ENCODE measurements around the gene CHST6.
"Not testable (repeated sequence)": the region's sequence is repeated elsewhere in the genome, so short reads cannot be mapped to it uniquely, and the experiment has no call there.

The CHST6 gene

GRCh38 chr16:75432828-75433731, 62.2 kb downstream of the CHST6 start, which contains the start of gene CFDP1:
Gene CFDP1 (minus strand): TSS chr16:75433503. CDS start chr16:75433352, 151 bp downstream.
- Histone ChIP-seq H3K27me3 (ENCODE audit: insufficient read depth, poor library complexity, severe bottlenecking) (no peaks in the 10 kb centered on the region), H3K4me3 (replicated peaks; ENCODE audit: insufficient read depth, low read length) (peak within 1 kb of the TSS; percentile 94), H3K27ac (replicated peaks) (peak within 1 kb of the TSS; percentile 86)
- DNase-seq (ENCODE audit: low read depth in 1 of 2, low spot score in 1 of 2), result peak; percentile 83 to 95
- TF ChIP-seq REST (IDR thresholded peaks at IDR 0.05; ENCODE audit: insufficient replicate concordance, low read depth), result no peak
- TF ChIP-seq SPI1 (IDR thresholded peaks at IDR 0.05; ENCODE audit: borderline replicate concordance, low read depth), result no peak
- peak; percentile 64 for TF ChIP-seq GABPA (IDR thresholded peaks at IDR 0.05; ENCODE audit: low read depth)
- TF ChIP-seq POLR2AphosphoS5 (IDR thresholded peaks at IDR 0.05; ENCODE audit: low read depth), result peak; percentile 39; the same call in 1 of the 2 replicates

GRCh38 chr16:75429621-75430403, 65.4 kb downstream of the CHST6 start:
- Histone ChIP-seq H3K4me3 (replicated peaks; ENCODE audit: insufficient read depth, low read length) (no peak overlapping the region), H3K27me3 (ENCODE audit: insufficient read depth, poor library complexity, severe bottlenecking) (no peaks in the 10 kb centered on the region), H3K27ac (replicated peaks) (no peak overlapping the region)
- DNase-seq (ENCODE audit: low read depth in 1 of 2, low spot score in 1 of 2), result no peak
- no peak for TF ChIP-seq GABPA (IDR thresholded peaks at IDR 0.05; ENCODE audit: low read depth)
- TF ChIP-seq REST (IDR thresholded peaks at IDR 0.05; ENCODE audit: insufficient replicate concordance, low read depth), result no peak
- TF ChIP-seq POLR2AphosphoS5 (IDR thresholded peaks at IDR 0.05; ENCODE audit: low read depth), result no peak
- TF ChIP-seq CTCF (IDR thresholded peaks at IDR 0.05; ENCODE audit: insufficient read depth, low read length), result no peak

- not testable (repeated sequence) for H3K27me3 ChIP-seq (ENCODE audit: insufficient read depth, poor library complexity, severe bottlenecking); H3K4me3 ChIP-seq (replicated peaks; ENCODE audit: insufficient read depth, low read length); DNase-seq (ENCODE audit: low read depth in 1 of 2, low spot score in 1 of 2); H3K27ac ChIP-seq (replicated peaks)
Measured at GRCh38 chr16:75426524-75426923, 68.7 kb downstream of the CHST6 start.

- not testable (repeated sequence) for H3K27ac ChIP-seq (replicated peaks); H3K4me3 ChIP-seq (replicated peaks; ENCODE audit: insufficient read depth, low read length); H3K27me3 ChIP-seq (ENCODE audit: insufficient read depth, poor library complexity, severe bottlenecking); DNase-seq (ENCODE audit: low read depth in 1 of 2, low spot score in 1 of 2)
Measured at GRCh38 chr16:75424105-75424762, 71.0 kb downstream of the CHST6 start.

- H3K27me3 ChIP-seq (ENCODE audit: insufficient read depth, poor library complexity, severe bottlenecking), result no peaks in the 10 kb centered on the region
- H3K27ac ChIP-seq (replicated peaks), result no peak overlapping the region
- H3K4me3 ChIP-seq (replicated peaks; ENCODE audit: insufficient read depth, low read length), result no peak overlapping the region
- TF ChIP-seq SPI1 (IDR thresholded peaks at IDR 0.05; ENCODE audit: borderline replicate concordance, low read depth) (no peak), CTCF (IDR thresholded peaks at IDR 0.05; ENCODE audit: insufficient read depth, low read length) (no peak), GABPA (IDR thresholded peaks at IDR 0.05; ENCODE audit: low read depth) (no peak), POLR2AphosphoS5 (IDR thresholded peaks at IDR 0.05; ENCODE audit: low read depth) (no peak), REST (IDR thresholded peaks at IDR 0.05; ENCODE audit: insufficient replicate concordance, low read depth) (no peak)
- DNase-seq (ENCODE audit: low read depth in 1 of 2, low spot score in 1 of 2), result no peak
Measured at GRCh38 chr16:75423723-75424104, 71.5 kb downstream of the CHST6 start.

All from HL-60 (cell line).